ENCODE results near the gene DGLUCY. TPM values are rescaled to one million over a fixed set of nuclear protein-coding genes. Genes with fewer than 3 reads are reported as not detected.

Gene DGLUCY
- total RNA-seq, 4 donors from 2014 or later = 58.0 to 125 (median 103) TPM

DNA sequence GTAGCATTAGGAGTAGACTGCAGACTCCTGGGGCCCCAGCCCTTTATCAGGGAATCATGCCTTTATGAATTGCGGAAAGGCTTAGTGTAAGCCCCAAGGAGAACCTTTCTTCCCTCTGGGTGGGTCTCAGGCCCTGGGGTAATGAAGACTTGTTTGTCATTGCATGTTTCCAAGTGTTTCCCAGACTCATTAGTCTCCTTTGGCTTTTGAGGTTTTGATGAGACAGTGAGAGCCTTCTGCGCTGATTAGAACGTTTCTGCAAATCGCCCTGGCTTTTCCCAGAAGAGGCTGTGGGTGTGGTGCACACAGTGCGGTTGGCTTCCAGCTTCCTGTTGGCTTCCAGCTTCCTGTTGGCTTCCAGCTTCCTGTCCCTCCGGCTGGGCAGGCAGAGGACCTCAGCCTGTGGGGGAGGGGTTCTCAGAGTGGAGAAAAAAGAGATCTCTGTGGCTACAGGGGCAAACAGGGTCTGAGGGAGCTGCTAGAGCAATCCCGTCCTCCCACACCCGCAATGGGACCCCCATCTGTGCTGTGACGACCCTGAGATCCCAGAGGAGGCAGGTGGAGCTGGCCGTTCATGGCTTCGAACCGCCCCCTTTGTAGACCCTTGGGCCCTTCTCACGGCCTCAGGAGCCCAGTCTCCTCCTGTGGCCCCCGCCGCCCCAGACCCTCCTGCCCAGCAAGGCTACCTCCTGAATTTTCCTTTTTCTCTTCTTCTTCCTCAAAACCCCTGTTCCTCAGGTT lies 88.5 kb downstream of the DGLUCY start:
- Histone ChIP-seq H3K9me3 (no peaks in the 10 kb centered on the region), H3K36me3 (peaks cover 24 to 39% of the 10 kb centered on the region in 2 donors), H3K4me3 (replicated peaks in 1 of 3) (no peak overlapping the region), H3K4me1 (peaks cover 0 to 14% of the 10 kb centered on the region in 2 donors), H3K27ac (peak overlapping the region in 1 of 3 donors; percentile 17), H3K27me3 (no peaks in the 10 kb centered on the region)
- TF ChIP-seq POLR2A (IDR thresholded peaks at IDR 0.05) = no peak
- TF ChIP-seq, protein P1, sequence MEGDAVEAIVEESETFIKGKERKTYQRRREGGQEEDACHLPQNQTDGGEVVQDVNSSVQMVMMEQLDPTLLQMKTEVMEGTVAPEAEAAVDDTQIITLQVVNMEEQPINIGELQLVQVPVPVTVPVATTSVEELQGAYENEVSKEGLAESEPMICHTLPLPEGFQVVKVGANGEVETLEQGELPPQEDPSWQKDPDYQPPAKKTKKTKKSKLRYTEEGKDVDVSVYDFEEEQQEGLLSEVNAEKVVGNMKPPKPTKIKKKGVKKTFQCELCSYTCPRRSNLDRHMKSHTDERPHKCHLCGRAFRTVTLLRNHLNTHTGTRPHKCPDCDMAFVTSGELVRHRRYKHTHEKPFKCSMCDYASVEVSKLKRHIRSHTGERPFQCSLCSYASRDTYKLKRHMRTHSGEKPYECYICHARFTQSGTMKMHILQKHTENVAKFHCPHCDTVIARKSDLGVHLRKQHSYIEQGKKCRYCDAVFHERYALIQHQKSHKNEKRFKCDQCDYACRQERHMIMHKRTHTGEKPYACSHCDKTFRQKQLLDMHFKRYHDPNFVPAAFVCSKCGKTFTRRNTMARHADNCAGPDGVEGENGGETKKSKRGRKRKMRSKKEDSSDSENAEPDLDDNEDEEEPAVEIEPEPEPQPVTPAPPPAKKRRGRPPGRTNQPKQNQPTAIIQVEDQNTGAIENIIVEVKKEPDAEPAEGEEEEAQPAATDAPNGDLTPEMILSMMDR (IDR thresholded peaks at IDR 0.05) = no peak
- peak; percentile 12 to 19 for DNase-seq
- 78 to 91% methylated on average over 15 of the region's 15 CpGs for WGBS, 2 donors
- intact Hi-C loops (cut with DNase I) = no loop called here

DNA sequence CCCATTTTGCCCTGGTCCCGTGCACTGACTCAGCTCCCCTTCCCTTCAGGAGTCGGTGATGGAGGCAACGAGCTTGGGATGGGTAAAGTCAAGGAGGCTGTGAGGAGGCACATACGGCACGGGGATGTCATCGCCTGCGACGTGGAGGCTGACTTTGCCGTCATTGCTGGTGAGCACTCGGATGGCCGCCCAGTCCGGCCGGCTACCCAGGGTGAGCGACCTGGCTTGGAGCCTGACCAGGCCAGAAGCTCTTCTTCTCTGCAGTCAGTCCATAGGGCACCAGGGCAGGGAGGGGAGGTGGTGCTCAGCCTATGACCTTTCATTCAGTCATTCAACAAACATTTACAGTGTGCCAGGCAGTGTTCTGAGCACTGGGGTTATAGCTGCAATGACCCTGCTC lies 90.8 kb downstream of the DGLUCY start:
- 98 to 100% methylated on average over 9 to 13 of the region's 14 CpGs for WGBS, 2 donors
- peaks cover 21 to 39% of the 10 kb centered on the region in 2 donors for H3K36me3 ChIP-seq
- DNase-seq = no peak

DNA sequence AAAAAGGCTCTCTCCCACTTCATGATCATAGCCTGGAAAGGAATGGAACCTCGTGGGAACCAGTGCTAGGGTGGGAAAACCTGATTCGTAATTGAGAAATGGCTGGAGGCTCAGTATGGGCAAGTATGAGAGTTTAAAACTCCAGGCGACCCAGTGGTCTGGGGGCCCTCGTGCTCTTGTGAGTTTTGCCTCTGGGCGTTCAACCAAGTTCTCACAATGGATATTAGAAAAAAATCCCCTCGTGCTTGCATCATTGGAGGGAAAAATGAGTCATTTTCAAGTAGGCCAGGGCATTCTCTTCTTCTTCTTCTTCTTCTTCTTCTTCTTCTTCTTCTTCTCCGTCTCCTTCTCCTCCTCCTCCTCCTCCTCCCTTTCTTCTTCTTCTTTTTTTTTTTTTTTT lies 91.6 kb downstream of the DGLUCY start:
- WGBS, 2 donors = 86 to 88% methylated on average over 7 of the region's 7 CpGs
- DNase-seq = no peak
- no peaks in the 10 kb centered on the region for H3K9me3 ChIP-seq
- H3K4me3 ChIP-seq (replicated peaks in 1 of 3) = no peak overlapping the region
- H3K4me1 ChIP-seq = peaks cover 0 to 14% of the 10 kb centered on the region in 2 donors
- TF ChIP-seq POLR2A (IDR thresholded peaks at IDR 0.05) = no peak
- TF ChIP-seq, protein P1 (IDR thresholded peaks at IDR 0.05) = no peak
- no peaks in the 10 kb centered on the region for H3K27me3 ChIP-seq
- no peak overlapping the region for H3K27ac ChIP-seq
- H3K36me3 ChIP-seq = peaks cover 21 to 37% of the 10 kb centered on the region in 2 donors
- intact Hi-C loops (cut with DNase I) = no loop called here

More for the DNA sequence above, 90.8 kb downstream of the DGLUCY start:
- no peak overlapping the region for H3K27ac ChIP-seq
- no peaks in the 10 kb centered on the region for H3K27me3 ChIP-seq
- peaks cover 0 to 14% of the 10 kb centered on the region in 2 donors for H3K4me1 ChIP-seq
- H3K9me3 ChIP-seq = no peaks in the 10 kb centered on the region
- TF ChIP-seq, protein P1 (IDR thresholded peaks at IDR 0.05) = no peak
- no peak for TF ChIP-seq POLR2A (IDR thresholded peaks at IDR 0.05)
- no peak overlapping the region for H3K4me3 ChIP-seq (replicated peaks in 1 of 3)
- intact Hi-C loops (cut with DNase I) = no loop called here

DNA sequence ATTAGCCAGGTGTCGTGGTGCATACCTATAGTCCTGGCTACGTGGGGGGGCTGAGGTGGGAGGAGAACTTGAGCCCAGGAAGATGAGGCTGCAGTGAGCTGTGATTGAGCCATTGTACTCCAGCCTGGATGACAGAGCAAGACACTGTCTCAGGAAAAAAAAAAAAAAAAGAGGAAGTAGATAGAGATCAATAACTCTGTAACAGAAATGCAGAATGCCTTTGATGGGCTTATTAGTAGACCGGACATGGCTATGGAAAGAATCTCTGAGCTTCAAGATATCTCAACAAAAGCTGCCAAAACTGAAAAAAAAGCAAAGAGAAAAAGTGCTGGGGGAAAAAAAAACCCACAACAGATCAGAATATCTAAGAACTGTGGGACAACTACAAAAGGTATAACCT lies 93.1 kb downstream of the DGLUCY start:
- no peaks in the 10 kb centered on the region for H3K27me3 ChIP-seq
- peaks cover 0 to 7% of the 10 kb centered on the region in 2 donors for H3K4me1 ChIP-seq
- H3K4me3 ChIP-seq (replicated peaks in 1 of 3) = no peak overlapping the region
- H3K9me3 ChIP-seq = no peaks in the 10 kb centered on the region
- DNase-seq = no peak
- intact Hi-C loops (cut with DNase I) = no loop called here
- H3K36me3 ChIP-seq = peaks cover 21 to 35% of the 10 kb centered on the region in 2 donors
- no peak overlapping the region for H3K27ac ChIP-seq
- TF ChIP-seq, protein P1 (IDR thresholded peaks at IDR 0.05) = no peak
- no peak for TF ChIP-seq POLR2A (IDR thresholded peaks at IDR 0.05)
- 89 to 92% methylated on average over 3 of the region's 3 CpGs for WGBS, 2 donors

DNA sequence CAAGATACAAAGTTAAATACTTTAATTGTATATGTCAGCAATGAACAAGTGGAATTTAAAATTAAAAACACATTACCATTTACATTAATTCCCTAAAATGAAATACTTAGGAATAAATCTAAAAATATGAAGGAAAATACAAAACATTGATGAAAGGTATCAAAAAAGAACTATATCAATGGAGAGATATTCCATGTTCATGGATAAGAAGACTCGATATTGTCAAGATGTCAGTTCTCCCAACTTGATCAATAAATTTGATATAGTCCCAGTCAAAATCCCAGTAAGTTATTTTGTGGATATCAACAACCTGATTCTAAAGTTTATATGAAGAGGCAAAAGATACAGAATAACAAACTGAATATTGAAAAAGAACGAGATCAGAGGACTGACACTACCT lies 97.1 kb downstream of the DGLUCY start:
- H3K4me3 ChIP-seq (replicated peaks in 1 of 3) = no peak overlapping the region
- H3K9me3 ChIP-seq = no peaks in the 10 kb centered on the region
- WGBS, 2 donors = 97 to 98% methylated on average over 2 of the region's 2 CpGs
- DNase-seq = no peak
- H3K4me1 ChIP-seq = no peaks in the 10 kb centered on the region
- H3K27ac ChIP-seq = no peak overlapping the region
- TF ChIP-seq, protein P1 (IDR thresholded peaks at IDR 0.05) = no peak
- peaks cover 8 to 26% of the 10 kb centered on the region in 2 donors for H3K36me3 ChIP-seq
- H3K27me3 ChIP-seq = no peaks in the 10 kb centered on the region
- intact Hi-C loops (cut with DNase I) = no loop called here
